Erythroblast (primary cell): ENCODE data around the gene PURA.

ENCODE experiments used
- GATA1 ChIP-seq: IDR thresholded peaks from 2 replicates; pipeline ENCODE4 v1.6.1; 2011; ENCODE audit warnings: low read depth, mild to moderate bottlenecking, control low read depth, low read length, moderate library complexity
- POLR2A ChIP-seq: IDR thresholded peaks from 2 replicates; pipeline ENCODE4 v1.6.1; 2011; ENCODE audit warnings: mild to moderate bottlenecking, low read length

- TF ChIP-seq POLR2A (no peak), GATA1 (no peak)
Measured at GRCh38 chr5:140130949-140131733, 17.2 kb downstream of the PURA start.
